Upper lobe of left lung (tissue), 6 donors: ENCODE results near the gene SLC39A2. TPM values are rescaled to one million over a fixed set of nuclear protein-coding genes. Genes with fewer than 3 reads are reported as not detected.

Experiments
- ATAC-seq, 2 donors: fragments of 200-7000 bp; cut with Tn5 transposase; one replicate each; pipeline ENCODE4 v1.9.1; 2022; ENCODE audit warnings: mild to moderate bottlenecking in 2 of 2, moderate library complexity in 2 of 2; ENCODE audit not compliant: low FRiP score in 2 of 2
- DNase-seq, 2 donors: peaks; one replicate each; pipeline ENCODE4 v3.0.0-alpha.2; 2019 to 2020
- H3K27ac ChIP-seq, 4 donors: fragments of 200-600 bp; sonication (generic); one replicate each; pipeline ENCODE4 v1.5.1; 2016 to 2019
- H3K27me3 ChIP-seq, 4 donors: fragments of 200-600 bp; sonication (generic); one replicate each; pipeline ENCODE4 v1.5.1; 2017 to 2019
- H3K36me3 ChIP-seq, 4 donors: fragments of 200-600 bp; sonication (generic); one replicate each; pipeline ENCODE4 v1.5.1; 2016 to 2019
- H3K4me1 ChIP-seq, 4 donors: fragments of 200-600 bp; sonication (generic); one replicate each; pipeline ENCODE4 v1.5.1; 2018 to 2019
- H3K4me3 ChIP-seq, 4 donors: fragments of 200-600 bp; sonication (generic); one replicate each; pipeline ENCODE4 v1.5.1; 2017 to 2019; ENCODE audit warnings: mild to moderate bottlenecking in 2 of 4, moderate library complexity in 1 of 4
- H3K9me3 ChIP-seq, 4 donors: fragments of 200-600 bp; sonication (generic); one replicate each; pipeline ENCODE4 v1.5.1; 2018 to 2019
- EP300 ChIP-seq, 4 donors: sonication (generic); formaldehyde crosslinking; IDR thresholded peaks; one replicate each; pipeline ENCODE4 v1.5.1; 2017; ENCODE audit warnings: antibody characterized with exemption in 4 of 4, control low read depth in 2 of 4
- POLR2A ChIP-seq, 4 donors: fragments of 450-650 bp; IDR thresholded peaks; one replicate each; pipeline ENCODE4 v1.5.1; 2016 to 2017; ENCODE audit warnings: antibody characterized with exemption in 4 of 4, mild to moderate bottlenecking in 2 of 4
- POLR2AphosphoS5 ChIP-seq, 2 donors: sonication (generic); formaldehyde crosslinking; IDR thresholded peaks; one replicate each; pipeline ENCODE4 v1.5.1; 2017; ENCODE audit warnings: antibody characterized with exemption in 2 of 2
- WGBS, 2 donors: methylation state at CpG; one replicate each; pipeline ENCODE4 v1.1.5; 2017 to 2018; 5-methylcytosine and 5-hydroxymethylcytosine counted together
- total RNA-seq, 6 donors: library from RNA; depleted of rRNA in 4 of 6; stranded (reverse); fragments of >200 nt in 4 of 6; gene quantifications; one replicate each; pipeline versions ENCODE4 v1.1.0 to v1.2.1, GENCODE V29; 2016 to 2021
- TF ChIP-seq, protein P1 (sequence below), 6 experiments: fragments of 450-650 bp in 4 of 6; fragments of 200-600 bp in 2 of 6; sonication (generic) in 2 of 6; IDR thresholded peaks; one replicate each; pipeline ENCODE4 v1.5.1; 2016 to 2019; ENCODE audit warnings: antibody characterized with exemption in 6 of 6
- donor health status: DM: no; HTN: no; CAD: no; lungs with moderate emphysema.
- donor health status: DM: no; HTN: yes; CAD: no; lungs with severe emphysema.

SLC39A2 gene
- total RNA-seq, 6 donors from 2014 or later = 0.30 TPM; not detected in 5

DNA sequence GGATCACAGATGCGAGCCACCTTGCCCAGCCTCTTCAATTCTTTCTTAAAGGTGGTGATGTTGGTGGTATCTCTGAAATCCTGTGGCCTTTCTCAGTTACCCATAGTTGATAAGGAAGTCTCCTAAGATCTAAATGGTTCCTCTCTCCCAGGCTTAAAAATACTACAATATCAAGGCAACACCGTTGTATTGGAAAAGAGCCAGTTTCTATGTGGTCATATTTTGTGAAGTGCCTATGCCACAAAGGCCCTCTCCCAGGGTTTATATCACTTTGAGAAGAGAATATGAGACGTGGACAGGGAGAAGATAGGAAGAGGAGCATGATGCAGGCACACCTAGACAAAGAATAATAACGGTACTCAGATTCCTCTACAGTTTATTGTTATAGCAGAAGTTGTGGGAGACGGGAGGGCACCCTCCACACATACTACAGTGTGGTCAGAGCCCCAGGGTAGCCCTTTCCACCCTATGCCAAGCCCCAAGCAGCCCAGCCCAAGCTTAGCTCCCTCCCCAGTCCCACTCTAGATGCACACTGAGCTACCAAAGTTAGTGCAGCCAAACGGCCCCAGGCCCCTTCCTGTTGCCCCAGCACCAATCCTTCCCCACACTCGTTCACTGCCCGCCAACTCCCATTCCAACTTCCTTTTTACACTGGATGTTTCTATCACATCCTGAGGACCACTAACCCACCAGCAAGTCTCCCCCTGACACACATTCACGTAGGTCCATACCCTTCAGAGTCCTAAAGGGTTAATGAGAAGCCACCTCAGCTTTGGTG lies 17.5 kb downstream of the SLC39A2 start:
- ATAC-seq = no peak
- 51 to 66% methylated on average over 9 of the region's 9 CpGs for WGBS, 2 donors

DNA sequence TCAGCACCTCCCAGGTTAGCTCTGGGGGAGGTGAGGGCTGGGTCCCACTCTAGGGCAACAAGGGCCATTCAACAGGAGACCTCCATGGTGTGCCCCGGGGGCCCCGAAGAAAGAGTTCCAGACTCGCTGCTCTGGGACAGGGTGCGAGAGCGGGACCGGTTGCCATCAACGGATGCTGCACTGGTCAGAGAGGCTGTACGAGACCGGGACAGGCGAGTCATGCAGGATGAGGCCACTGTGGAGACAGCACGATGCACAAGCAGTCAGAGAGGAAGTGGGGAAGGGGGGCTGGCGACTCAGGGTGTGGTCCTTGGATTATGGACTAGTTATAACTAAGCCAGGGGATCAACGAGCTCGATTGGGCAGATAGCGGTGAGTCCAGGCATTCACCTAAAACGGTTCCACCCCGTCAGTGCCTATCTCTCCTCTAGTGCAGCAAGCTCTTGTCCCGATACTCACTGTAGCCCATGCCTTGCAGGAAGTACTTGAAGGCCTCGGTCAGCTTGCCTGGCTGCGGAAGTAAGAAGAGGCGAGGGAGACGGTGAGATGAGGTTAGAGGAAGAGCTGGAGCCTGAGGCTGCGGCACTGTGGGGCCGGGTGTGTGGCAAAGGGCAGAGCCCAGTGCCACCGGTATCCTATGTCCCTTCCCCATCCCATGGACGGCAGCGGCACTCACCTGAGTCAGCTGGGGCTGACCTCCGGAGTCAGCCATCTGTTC lies 18.6 kb downstream of the SLC39A2 start:
- WGBS, 2 donors = 73 to 80% methylated on average over 23 to 28 of the region's 28 CpGs
- DNase-seq (peak in 1 of 2 donors; percentile 39), ATAC-seq (no peak)
- no peaks in the 10 kb centered on the region for H3K9me3 ChIP-seq
- no peak for TF ChIP-seq EP300 (IDR thresholded peaks at IDR 0.05)
- no peak for TF ChIP-seq POLR2A (IDR thresholded peaks at IDR 0.05)
- TF ChIP-seq, protein P1, sequence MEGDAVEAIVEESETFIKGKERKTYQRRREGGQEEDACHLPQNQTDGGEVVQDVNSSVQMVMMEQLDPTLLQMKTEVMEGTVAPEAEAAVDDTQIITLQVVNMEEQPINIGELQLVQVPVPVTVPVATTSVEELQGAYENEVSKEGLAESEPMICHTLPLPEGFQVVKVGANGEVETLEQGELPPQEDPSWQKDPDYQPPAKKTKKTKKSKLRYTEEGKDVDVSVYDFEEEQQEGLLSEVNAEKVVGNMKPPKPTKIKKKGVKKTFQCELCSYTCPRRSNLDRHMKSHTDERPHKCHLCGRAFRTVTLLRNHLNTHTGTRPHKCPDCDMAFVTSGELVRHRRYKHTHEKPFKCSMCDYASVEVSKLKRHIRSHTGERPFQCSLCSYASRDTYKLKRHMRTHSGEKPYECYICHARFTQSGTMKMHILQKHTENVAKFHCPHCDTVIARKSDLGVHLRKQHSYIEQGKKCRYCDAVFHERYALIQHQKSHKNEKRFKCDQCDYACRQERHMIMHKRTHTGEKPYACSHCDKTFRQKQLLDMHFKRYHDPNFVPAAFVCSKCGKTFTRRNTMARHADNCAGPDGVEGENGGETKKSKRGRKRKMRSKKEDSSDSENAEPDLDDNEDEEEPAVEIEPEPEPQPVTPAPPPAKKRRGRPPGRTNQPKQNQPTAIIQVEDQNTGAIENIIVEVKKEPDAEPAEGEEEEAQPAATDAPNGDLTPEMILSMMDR (IDR thresholded peaks at IDR 0.05) = no peak
- TF ChIP-seq POLR2AphosphoS5 (IDR thresholded peaks at IDR 0.05) = no peak
- no peaks in the 10 kb centered on the region for H3K27me3 ChIP-seq
- peaks cover 5 to 9% (median 6%) of the 10 kb centered on the region in 4 donors for H3K4me1 ChIP-seq
- no peak overlapping the region for H3K4me3 ChIP-seq
- H3K27ac ChIP-seq = no peak overlapping the region
- peaks cover 6 to 54% (median 17%) of the 10 kb centered on the region in 4 donors for H3K36me3 ChIP-seq

More for the DNA sequence above, 17.5 kb downstream of the SLC39A2 start:
- H3K36me3 ChIP-seq = peaks cover 6 to 50% (median 17%) of the 10 kb centered on the region in 4 donors
- H3K27me3 ChIP-seq = no peaks in the 10 kb centered on the region
- DNase-seq = no peak
- TF ChIP-seq POLR2AphosphoS5 (IDR thresholded peaks at IDR 0.05) (no peak), POLR2A (IDR thresholded peaks at IDR 0.05) (no peak), EP300 (IDR thresholded peaks at IDR 0.05) (no peak)
- TF ChIP-seq, protein P1 (IDR thresholded peaks at IDR 0.05) = no peak
- H3K27ac ChIP-seq = no peak overlapping the region
- no peak overlapping the region for H3K4me3 ChIP-seq
- no peaks in the 10 kb centered on the region for H3K9me3 ChIP-seq
- H3K4me1 ChIP-seq = peaks cover 0 to 5% (median 5%) of the 10 kb centered on the region in 4 donors

DNA sequence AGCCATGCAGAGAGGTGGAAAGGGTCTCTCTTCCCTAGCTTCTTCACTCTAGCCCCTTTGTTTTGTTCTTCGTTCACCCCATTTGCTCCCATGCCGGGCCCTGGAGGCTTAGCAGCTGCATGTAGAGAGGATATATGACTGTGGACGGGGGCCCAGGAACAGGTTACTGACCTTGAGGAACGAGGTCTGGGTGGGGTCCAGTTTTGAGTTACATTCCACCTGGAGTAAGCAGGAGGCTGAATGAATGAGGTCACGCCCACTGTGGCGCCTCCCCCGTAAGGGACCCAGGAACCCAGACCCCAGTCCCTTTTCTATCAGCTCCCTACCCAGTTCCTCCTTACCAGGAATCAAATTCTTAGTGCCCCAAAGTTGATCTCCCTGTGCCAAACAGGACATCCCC lies 19.2 kb downstream of the SLC39A2 start:
- WGBS, 2 donors = 92 to 93% methylated on average over 7 of the region's 7 CpGs
- no peaks in the 10 kb centered on the region for H3K27me3 ChIP-seq
- H3K36me3 ChIP-seq = peaks cover 6 to 54% (median 17%) of the 10 kb centered on the region in 4 donors
- ATAC-seq (no peak), DNase-seq (no peak)
- H3K4me3 ChIP-seq = no peak overlapping the region
- no peaks in the 10 kb centered on the region for H3K9me3 ChIP-seq
- TF ChIP-seq POLR2A (IDR thresholded peaks at IDR 0.05) (no peak), POLR2AphosphoS5 (IDR thresholded peaks at IDR 0.05) (no peak), EP300 (IDR thresholded peaks at IDR 0.05) (no peak)
- TF ChIP-seq, protein P1 (IDR thresholded peaks at IDR 0.05) = no peak
- H3K27ac ChIP-seq = peak overlapping the region in 1 of 4 donors; percentile 27
- H3K4me1 ChIP-seq = peaks cover 7 to 13% (median 11%) of the 10 kb centered on the region in 4 donors

DNA sequence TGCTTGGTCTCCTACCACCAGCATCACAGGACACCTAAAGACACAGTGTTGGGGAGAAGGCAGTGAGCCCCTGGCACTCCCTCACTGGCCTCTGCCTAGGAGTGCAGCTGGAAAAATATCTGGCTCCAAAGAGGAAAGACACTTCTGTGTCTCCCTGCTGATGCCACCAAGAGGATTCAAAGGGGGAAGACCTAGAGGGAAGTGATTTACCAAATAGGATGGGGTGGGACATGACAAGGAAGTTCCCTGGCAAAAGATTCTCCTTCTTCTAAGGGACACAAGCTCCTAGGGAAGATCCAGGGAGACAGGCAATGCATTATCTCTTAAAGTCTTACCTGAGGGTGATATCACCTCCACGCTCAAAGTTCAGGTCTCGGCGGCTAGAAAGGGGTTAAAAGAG lies 19.7 kb downstream of the SLC39A2 start:
- DNase-seq (no peak), ATAC-seq (no peak)
- WGBS, 2 donors = 95 to 99% methylated on average over 3 of the region's 3 CpGs
- Histone ChIP-seq H3K4me1 (peaks cover 12 to 18% (median 16%) of the 10 kb centered on the region in 4 donors), H3K27me3 (no peaks in the 10 kb centered on the region), H3K4me3 (no peak overlapping the region), H3K27ac (peak overlapping the region in 1 of 4 donors; percentile 27), H3K36me3 (peaks cover 6 to 54% (median 17%) of the 10 kb centered on the region in 4 donors), H3K9me3 (no peaks in the 10 kb centered on the region)
- TF ChIP-seq EP300 (IDR thresholded peaks at IDR 0.05) = no peak
- TF ChIP-seq POLR2A (IDR thresholded peaks at IDR 0.05) = no peak
- TF ChIP-seq, protein P1 (IDR thresholded peaks at IDR 0.05) = no peak
- TF ChIP-seq POLR2AphosphoS5 (IDR thresholded peaks at IDR 0.05) = no peak
